ENCODE results near the gene SNX3. TPM values are rescaled to one million over a fixed set of nuclear protein-coding genes. Genes with fewer than 3 reads are reported as not detected.
"Not testable (repeated sequence)": the region's sequence is repeated elsewhere in the genome, so short reads cannot be mapped to it uniquely, and the experiment has no call there.

SNX3 gene
- total RNA-seq, 2 experiments from 2014 or later: 72.9 to 88.6 TPM

- Histone ChIP-seq H3K9me3 (ENCODE audit: low read length) (no peaks in the 10 kb centered on the region), H3K36me3 (ENCODE audit: insufficient read depth, low read length) (no peaks in the 10 kb centered on the region), H3K79me2 (ENCODE audit: insufficient read depth, low read depth, low read length) (peaks cover 19% of the 10 kb centered on the region; the same call in 1 of the 2 replicates), H3K4me1 (ENCODE audit: insufficient read depth, low read length, poor library complexity, severe bottlenecking) (peaks cover 11% of the 10 kb centered on the region), H3K9me2 (ENCODE audit: insufficient read depth, low read length) (no peaks in the 10 kb centered on the region), H3K4me2 (ENCODE audit: low read length) (peak overlapping the region; percentile 92), H3K4me3 (ENCODE audit: low read depth, low read length, poor library complexity, severe bottlenecking) (peak overlapping the region; percentile 76), H2AFZ (ENCODE audit: low read length) (peak overlapping the region; percentile 86; the same call in 1 of the 2 replicates), H3K27ac (ENCODE audit: low read depth, low read length, poor library complexity, severe bottlenecking) (peak overlapping the region; percentile 73), H4K20me1 (ENCODE audit: insufficient read depth, low read length) (no peaks in the 10 kb centered on the region)
- BruUV-seq (replicated peaks): no TSS peak
- DNase-seq (ENCODE audit: low spot score): no peak
- ChIA-PET CTCF (ENCODE audit: unreplicated experiment) (interaction anchor here (0.8 kb wide), 1 partner anchor 9 kb away, joined by 5 read pairs; no protein-coding TSS in a partner anchor), POLR2A (interaction anchor here (0.6 to 3.0 kb wide), 3 partner anchors 9 to 833 kb away, joined by 3 to 30 read pairs (median 10); no protein-coding TSS in a partner anchor)
- TF ChIP-seq CTCF (conservative IDR thresholded peaks at IDR 0.05; ENCODE audit: low read length) (no peak), EZH2phosphoT487 (IDR thresholded peaks at IDR 0.05; ENCODE audit: borderline replicate concordance, low read depth, low read length) (no peak)
- intact Hi-C loops (cut with micrococcal nuclease; ENCODE audit: unreplicated experiment): no loop called here
Observed at GRCh38 chr6:108293527-108294296, 32.9 kb upstream of the SNX3 start.

GRCh38 chr6:108292561-108292960, 31.7 kb upstream of the SNX3 start:
- peaks cover 19% of the 10 kb centered on the region for H3K4me1 ChIP-seq (ENCODE audit: insufficient read depth, low read length, poor library complexity, severe bottlenecking)
- H3K27ac ChIP-seq (ENCODE audit: low read depth, low read length, poor library complexity, severe bottlenecking); H3K9me3 ChIP-seq (ENCODE audit: low read length); CTCF ChIA-PET (ENCODE audit: unreplicated experiment); H3K4me3 ChIP-seq (ENCODE audit: low read depth, low read length, poor library complexity, severe bottlenecking); H4K20me1 ChIP-seq (ENCODE audit: insufficient read depth, low read length); DNase-seq (ENCODE audit: low spot score); BruUV-seq (replicated peaks); intact Hi-C loops (cut with micrococcal nuclease; ENCODE audit: unreplicated experiment); H3K9me2 ChIP-seq (ENCODE audit: insufficient read depth, low read length); H3K4me2 ChIP-seq (ENCODE audit: low read length); H2AFZ ChIP-seq (ENCODE audit: low read length); H3K36me3 ChIP-seq (ENCODE audit: insufficient read depth, low read length): not testable (repeated sequence)
- POLR2A ChIA-PET: interaction anchor here (0.7 kb wide), 1 partner anchor 15 kb away, joined by 5 read pairs; no protein-coding TSS in a partner anchor
- H3K79me2 ChIP-seq (ENCODE audit: insufficient read depth, low read depth, low read length): peaks cover 19% of the 10 kb centered on the region; the same call in 1 of the 2 replicates

GRCh38 chr6:108291091-108291490, 30.3 kb upstream of the SNX3 start:
- no TSS peak for BruUV-seq (replicated peaks)
- DNase-seq (ENCODE audit: low spot score): no peak
- H3K4me3 ChIP-seq (ENCODE audit: low read depth, low read length, poor library complexity, severe bottlenecking): no peak overlapping the region
- CTCF ChIA-PET (ENCODE audit: unreplicated experiment): no interaction called here
- no peaks in the 10 kb centered on the region for H3K9me2 ChIP-seq (ENCODE audit: insufficient read depth, low read length)
- TF ChIP-seq EZH2phosphoT487 (IDR thresholded peaks at IDR 0.05; ENCODE audit: borderline replicate concordance, low read depth, low read length): no peak
- TF ChIP-seq CTCF (conservative IDR thresholded peaks at IDR 0.05; ENCODE audit: low read length): no peak
- POLR2A ChIA-PET: interaction anchor here (0.6 kb wide), 1 partner anchor 16 kb away, joined by 5 read pairs; no protein-coding TSS in a partner anchor
- intact Hi-C loops (cut with micrococcal nuclease; ENCODE audit: unreplicated experiment): no loop called here
- peaks cover 9% of the 10 kb centered on the region; the same call in 1 of the 2 replicates for H3K79me2 ChIP-seq (ENCODE audit: insufficient read depth, low read depth, low read length)
- peaks cover 19% of the 10 kb centered on the region for H3K4me1 ChIP-seq (ENCODE audit: insufficient read depth, low read length, poor library complexity, severe bottlenecking)
- H2AFZ ChIP-seq (ENCODE audit: low read length): no peak overlapping the region
- no peaks in the 10 kb centered on the region for H3K36me3 ChIP-seq (ENCODE audit: insufficient read depth, low read length)
- no peak overlapping the region for H3K27ac ChIP-seq (ENCODE audit: low read depth, low read length, poor library complexity, severe bottlenecking)
- no peaks in the 10 kb centered on the region for H4K20me1 ChIP-seq (ENCODE audit: insufficient read depth, low read length)
- no peak overlapping the region for H3K4me2 ChIP-seq (ENCODE audit: low read length)
- H3K9me3 ChIP-seq (ENCODE audit: low read length): no peaks in the 10 kb centered on the region
